Karpas-422 (cell line): ENCODE data around the gene FNDC3B. TPM values are rescaled to one million over a fixed set of nuclear protein-coding genes. Genes with fewer than 3 reads are reported as not detected.

Source experiments
- DNase-seq: peaks from one replicate; pipeline ENCODE4 v3.0.0-alpha.2; 2015
- H2AFZ ChIP-seq: fragments of 200-600 bp; sonication (generic); 2 replicates; pipeline ENCODE4 v1.6.1; 2014; ENCODE audit warnings: antibody characterized with exemption, low read length, mixed read lengths
- H3K27ac ChIP-seq: fragments of 200-600 bp; sonication (generic); 2 replicates; pipeline ENCODE4 v1.5.1; 2014; ENCODE audit warnings: mild to moderate bottlenecking, low read length, moderate library complexity
- H3K27me3 ChIP-seq: fragments of 200-600 bp; sonication (generic); 2 replicates; pipeline ENCODE4 v1.6.1; 2014; ENCODE audit warnings: low read length, mixed read lengths
- H3K36me3 ChIP-seq: fragments of 200-600 bp; sonication (generic); 2 replicates; pipeline ENCODE4 v1.6.1; 2014; ENCODE audit warnings: low read length, mixed read lengths; ENCODE audit not compliant: insufficient read depth
- H3K4me1 ChIP-seq: fragments of 200-600 bp; sonication (generic); 2 replicates; pipeline ENCODE4 v1.6.1; 2014; ENCODE audit warnings: mild to moderate bottlenecking, low read length, mixed read lengths
- H3K4me2 ChIP-seq: fragments of 200-600 bp; sonication (generic); 2 replicates; pipeline ENCODE4 v1.6.1; 2014; ENCODE audit warnings: low read length, low read depth, mild to moderate bottlenecking; ENCODE audit not compliant: poor library complexity, severe bottlenecking
- H3K4me3 ChIP-seq: fragments of 200-600 bp; sonication (generic); 2 replicates; pipeline ENCODE4 v1.5.1; 2014; ENCODE audit warnings: mild to moderate bottlenecking, antibody characterized with exemption, low read length, mixed read lengths
- H3K79me2 ChIP-seq: fragments of 200-600 bp; sonication (generic); 2 replicates; pipeline ENCODE4 v1.6.1; 2014; ENCODE audit warnings: mild to moderate bottlenecking, low read length, mixed read lengths
- H3K9ac ChIP-seq: fragments of 200-600 bp; sonication (generic); 2 replicates; pipeline ENCODE4 v1.6.0; 2014; ENCODE audit warnings: low read length
- H3K9me2 ChIP-seq: fragments of 200-600 bp; sonication (generic), shearing (Covaris generic); replicated peaks from 2 replicates; pipeline ENCODE4 v1.6.0; 2014; ENCODE audit warnings: mild to moderate bottlenecking, low read length, moderate library complexity; ENCODE audit not compliant: insufficient read depth
- H3K9me3 ChIP-seq: fragments of 300-700, 200-600 bp; sonication (generic); 2 replicates; pipeline ENCODE4 v1.6.1; 2014; ENCODE audit warnings: low read length, mixed read lengths
- H4K20me1 ChIP-seq: fragments of 200-600 bp; sonication (generic); 2 replicates; pipeline ENCODE4 v1.6.1; 2014; ENCODE audit warnings: mild to moderate bottlenecking, antibody characterized with exemption, low read length, low read depth; ENCODE audit not compliant: insufficient read depth
- total RNA-seq: library from RNA; depleted of rRNA; stranded (reverse); fragments of >200 nt; shearing (Covaris generic); gene quantifications from 2 replicates; pipeline ENCODE4 v1.2.3, GENCODE V29; 2014; ENCODE audit warnings: low replicate concordance

FNDC3B gene
- total RNA-seq, 1 experiment from 2014 or later, result 2.6 TPM

DNA sequence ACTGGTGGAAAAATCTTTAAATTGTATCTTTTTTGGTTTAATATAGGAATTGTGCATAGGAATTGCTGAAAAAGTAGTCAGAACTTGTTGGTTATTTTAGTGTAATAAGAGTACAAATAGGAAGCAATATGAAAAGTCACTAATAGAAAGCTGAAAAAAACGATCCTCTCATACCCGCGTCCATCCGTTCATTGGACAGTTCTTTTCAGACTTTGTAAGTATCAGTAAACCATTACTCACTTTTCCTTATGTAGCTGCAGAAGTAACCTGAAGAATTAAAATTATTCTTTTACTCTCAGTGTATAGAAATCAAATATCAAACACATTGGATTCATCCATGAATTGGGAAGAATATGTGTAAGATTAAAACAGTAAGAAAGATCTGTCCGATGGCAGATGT is 4.4 kb downstream of the FNDC3B start:
- Histone ChIP-seq H3K36me3 (no peaks in the 10 kb centered on the region), H3K9me3 (no peaks in the 10 kb centered on the region), H4K20me1 (no peaks in the 10 kb centered on the region), H3K9me2 (no peaks in the 10 kb centered on the region), H3K27me3 (no peaks in the 10 kb centered on the region), H3K27ac (no peak overlapping the region), H3K4me1 (peaks cover 7% of the 10 kb centered on the region), H2AFZ (no peak overlapping the region), H3K9ac (no peak overlapping the region), H3K79me2 (no peaks in the 10 kb centered on the region), H3K4me2 (no peak overlapping the region), H3K4me3 (no peak overlapping the region)
- no peak for DNase-seq

- H3K4me1 ChIP-seq, result peaks cover 4% of the 10 kb centered on the region
- no peaks in the 10 kb centered on the region for H3K36me3 ChIP-seq
- H2AFZ ChIP-seq, result no peak overlapping the region
- no peaks in the 10 kb centered on the region for H3K9me3 ChIP-seq
- no peak for DNase-seq
- no peaks in the 10 kb centered on the region for H3K79me2 ChIP-seq
- H3K4me3 ChIP-seq, result no peak overlapping the region
- no peak overlapping the region for H3K4me2 ChIP-seq
- no peak overlapping the region for H3K9ac ChIP-seq
- H3K27ac ChIP-seq, result no peak overlapping the region
- H3K27me3 ChIP-seq, result no peaks in the 10 kb centered on the region
- no peaks in the 10 kb centered on the region for H3K9me2 ChIP-seq
- H4K20me1 ChIP-seq, result no peaks in the 10 kb centered on the region
Observed at GRCh38 chr3:172044833-172045585, 5.6 kb downstream of the FNDC3B start.

- Histone ChIP-seq H3K4me1 (no peaks in the 10 kb centered on the region), H2AFZ (no peak overlapping the region), H3K4me3 (no peak overlapping the region), H3K9ac (no peak overlapping the region), H3K27me3 (no peaks in the 10 kb centered on the region), H4K20me1 (no peaks in the 10 kb centered on the region), H3K36me3 (no peaks in the 10 kb centered on the region), H3K27ac (no peak overlapping the region), H3K9me3 (no peaks in the 10 kb centered on the region), H3K79me2 (no peaks in the 10 kb centered on the region), H3K9me2 (no peaks in the 10 kb centered on the region), H3K4me2 (no peak overlapping the region)
- no peak for DNase-seq
Observed at GRCh38 chr3:172046268-172046915, 7.0 kb downstream of the FNDC3B start.

- Histone ChIP-seq H3K9me3 (no peaks in the 10 kb centered on the region), H3K27ac (no peak overlapping the region), H3K79me2 (no peaks in the 10 kb centered on the region), H3K4me2 (no peak overlapping the region), H3K4me3 (no peak overlapping the region), H4K20me1 (no peaks in the 10 kb centered on the region), H3K9ac (no peak overlapping the region), H3K4me1 (no peaks in the 10 kb centered on the region), H3K27me3 (no peaks in the 10 kb centered on the region), H3K36me3 (no peaks in the 10 kb centered on the region), H3K9me2 (no peaks in the 10 kb centered on the region), H2AFZ (no peak overlapping the region)
- DNase-seq, result no peak
Observed at GRCh38 chr3:172047567-172048115, 8.3 kb downstream of the FNDC3B start.

DNA sequence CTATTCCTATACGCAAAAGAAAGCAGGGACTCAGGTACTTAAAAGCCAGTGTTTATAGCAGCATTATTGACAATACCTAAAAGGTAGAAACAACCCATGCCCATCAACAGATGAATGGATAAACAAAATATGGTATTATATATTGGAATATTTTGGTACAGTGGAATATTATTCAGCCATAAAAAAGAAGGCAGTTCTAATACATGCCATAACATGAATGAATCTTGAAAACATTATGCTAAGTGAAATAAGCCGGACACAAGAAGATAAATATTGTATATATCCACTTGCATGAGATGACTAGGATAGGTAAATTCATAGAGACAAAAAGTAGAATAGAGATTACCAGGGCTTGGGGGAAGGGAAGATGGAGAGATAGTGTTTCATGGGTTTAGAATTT is 9.2 kb downstream of the FNDC3B start:
- Histone ChIP-seq H3K27me3 (no peaks in the 10 kb centered on the region), H3K9ac (no peak overlapping the region), H3K4me3 (no peak overlapping the region), H3K27ac (no peak overlapping the region), H3K4me1 (no peaks in the 10 kb centered on the region), H4K20me1 (no peaks in the 10 kb centered on the region), H3K4me2 (no peak overlapping the region), H3K9me2 (no peaks in the 10 kb centered on the region), H3K9me3 (no peaks in the 10 kb centered on the region), H3K79me2 (no peaks in the 10 kb centered on the region), H2AFZ (no peak overlapping the region), H3K36me3 (no peaks in the 10 kb centered on the region)
- no peak for DNase-seq

- Histone ChIP-seq H4K20me1 (no peaks in the 10 kb centered on the region; the same call in 1 of the 2 replicates), H3K27ac (no peak overlapping the region), H3K9ac (no peak overlapping the region), H3K4me3 (no peak overlapping the region), H3K4me2 (no peak overlapping the region), H3K79me2 (no peaks in the 10 kb centered on the region), H3K36me3 (no peaks in the 10 kb centered on the region), H3K9me2 (no peaks in the 10 kb centered on the region), H3K9me3 (no peaks in the 10 kb centered on the region), H3K4me1 (no peaks in the 10 kb centered on the region), H3K27me3 (no peaks in the 10 kb centered on the region), H2AFZ (no peak overlapping the region)
- no peak for DNase-seq
Observed at GRCh38 chr3:172051310-172051956, 12.1 kb downstream of the FNDC3B start.

- Histone ChIP-seq H3K79me2 (no peaks in the 10 kb centered on the region), H4K20me1 (no peaks in the 10 kb centered on the region; the same call in 1 of the 2 replicates)
Observed at GRCh38 chr3:172051957-172052354, 12.6 kb downstream of the FNDC3B start.

GRCh38 chr3:172052405-172052804 is 13.0 kb downstream of the FNDC3B start:
- H4K20me1 ChIP-seq, result no peaks in the 10 kb centered on the region; the same call in 1 of the 2 replicates

More at GRCh38 chr3:172051957-172052354, 12.6 kb downstream of the FNDC3B start:
- no peaks in the 10 kb centered on the region for H3K27me3 ChIP-seq
- no peak overlapping the region for H2AFZ ChIP-seq
- H3K36me3 ChIP-seq, result no peaks in the 10 kb centered on the region
- H3K4me2 ChIP-seq, result no peak overlapping the region
- no peaks in the 10 kb centered on the region for H3K9me2 ChIP-seq
- H3K27ac ChIP-seq, result no peak overlapping the region
- no peak overlapping the region for H3K4me3 ChIP-seq
- no peak for DNase-seq
- H3K9ac ChIP-seq, result no peak overlapping the region
- no peaks in the 10 kb centered on the region for H3K4me1 ChIP-seq
- no peaks in the 10 kb centered on the region for H3K9me3 ChIP-seq

More at GRCh38 chr3:172052405-172052804, 13.0 kb downstream of the FNDC3B start:
- no peak overlapping the region for H3K4me2 ChIP-seq
- H3K36me3 ChIP-seq, result no peaks in the 10 kb centered on the region
- no peak overlapping the region for H3K9ac ChIP-seq
- DNase-seq, result no peak
- H3K4me3 ChIP-seq, result no peak overlapping the region
- no peaks in the 10 kb centered on the region for H3K4me1 ChIP-seq
- H3K9me2 ChIP-seq, result no peaks in the 10 kb centered on the region
- no peak overlapping the region for H2AFZ ChIP-seq
- H3K27ac ChIP-seq, result no peak overlapping the region
- no peaks in the 10 kb centered on the region for H3K79me2 ChIP-seq
- H3K27me3 ChIP-seq, result no peaks in the 10 kb centered on the region
- no peaks in the 10 kb centered on the region for H3K9me3 ChIP-seq
